IPS-18c (cell line): Measurements from ENCODE around the gene MGAM2.

Experiments
- H3K4me3 ChIP-seq: 2 replicates; pipeline ENCODE4 v1.7.0; 2013; ENCODE audit warnings: low read depth, mild to moderate bottlenecking, low read length, moderate library complexity; ENCODE audit not compliant: insufficient read depth
- H3K9me3 ChIP-seq: one replicate; pipeline ENCODE4 v1.6.1; 2013; ENCODE audit warnings: mild to moderate bottlenecking, low read length, moderate library complexity; ENCODE audit not compliant: control insufficient read depth, insufficient read depth

The MGAM2 gene

GRCh38 chr7:142196066-142196840 is 84.7 kb downstream of the MGAM2 start:
- Histone ChIP-seq H3K9me3 (no peaks in the 10 kb centered on the region), H3K4me3 (no peak overlapping the region)

- Histone ChIP-seq H3K9me3 (no peaks in the 10 kb centered on the region), H3K4me3 (no peak overlapping the region)
Observed at GRCh38 chr7:142200206-142200605, 88.7 kb downstream of the MGAM2 start.

GRCh38 chr7:142228537-142229104 is 117.1 kb downstream of the MGAM2 start:
- Histone ChIP-seq H3K4me3 (no peak overlapping the region), H3K9me3 (peaks cover 2% of the 10 kb centered on the region)

GRCh38 chr7:142231716-142232115 is 120.2 kb downstream of the MGAM2 start:
- no peaks in the 10 kb centered on the region for H3K9me3 ChIP-seq
- H3K4me3 ChIP-seq, result no peak overlapping the region

DNA sequence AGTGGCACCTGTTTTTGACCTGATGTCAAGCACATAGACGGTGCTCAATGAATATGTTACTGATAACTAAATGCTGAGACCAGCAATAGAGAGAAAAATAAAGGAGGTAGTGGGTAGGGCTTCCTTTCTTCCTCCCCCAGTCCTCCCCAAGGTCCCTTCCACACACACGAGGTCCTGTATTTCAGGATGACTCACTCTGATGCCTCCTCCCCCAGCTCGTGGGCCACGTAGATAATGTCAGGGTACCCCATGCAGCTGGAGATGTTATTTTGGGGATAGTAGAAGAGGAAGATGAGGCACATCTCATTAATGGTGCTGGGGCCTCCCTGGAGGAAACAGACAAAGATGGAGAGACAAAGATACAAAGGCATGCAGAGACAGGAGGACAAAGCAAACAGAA is 129.0 kb downstream of the MGAM2 start:
- Histone ChIP-seq H3K9me3 (no peaks in the 10 kb centered on the region), H3K4me3 (no peak overlapping the region)

GRCh38 chr7:142243823-142244222 is 132.3 kb downstream of the MGAM2 start:
- Histone ChIP-seq H3K9me3 (no peaks in the 10 kb centered on the region), H3K4me3 (no peak overlapping the region)

- no peak overlapping the region for H3K4me3 ChIP-seq
Observed at GRCh38 chr7:142248166-142249160, 136.9 kb downstream of the MGAM2 start.

GRCh38 chr7:142249918-142250317 is 138.4 kb downstream of the MGAM2 start:
- no peak overlapping the region for H3K4me3 ChIP-seq
- H3K9me3 ChIP-seq, result no peaks in the 10 kb centered on the region

More at GRCh38 chr7:142248166-142249160, 136.9 kb downstream of the MGAM2 start:
- no peaks in the 10 kb centered on the region for H3K9me3 ChIP-seq

DNA sequence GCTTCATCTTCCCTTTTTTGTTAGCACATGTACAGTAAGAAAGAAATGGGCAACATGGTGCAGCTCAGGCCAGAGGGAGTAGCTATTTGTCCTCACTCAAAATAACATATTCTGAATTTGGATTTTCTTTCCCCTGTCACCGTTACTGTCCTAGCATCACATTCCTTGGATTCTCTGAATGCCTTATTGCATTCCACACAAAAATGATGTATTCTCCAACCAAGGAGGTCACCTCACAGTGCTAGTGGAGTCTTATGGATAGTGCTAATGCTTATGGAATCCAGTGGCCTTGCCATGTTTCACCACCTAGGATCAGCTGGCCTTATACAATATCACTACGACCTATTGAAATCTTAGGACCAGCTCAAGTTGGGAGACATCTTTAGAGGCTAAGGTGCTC is 139.2 kb downstream of the MGAM2 start:
- no peak overlapping the region for H3K4me3 ChIP-seq
- H3K9me3 ChIP-seq, result no peaks in the 10 kb centered on the region

GRCh38 chr7:142257958-142258357 is 146.4 kb downstream of the MGAM2 start, which contains the start of gene PRSS58:
PRSS58 (minus strand) TSS chr7:142258058; CDS start chr7:142257707, 351 bp downstream.
- H3K9me3 ChIP-seq, result no peaks in the 10 kb centered on the region
- H3K4me3 ChIP-seq, result no peak within 1 kb of the TSS

GRCh38 chr7:142263598-142264380 is 152.3 kb downstream of the MGAM2 start:
- Histone ChIP-seq H3K4me3 (no peak overlapping the region), H3K9me3 (no peaks in the 10 kb centered on the region)
